ENCODE results near the gene MTHFD2L. TPM values are rescaled to one million over a fixed set of nuclear protein-coding genes. Genes with fewer than 3 reads are reported as not detected.

Gene MTHFD2L
- total RNA-seq, 1 donor from 2014 or later: 5.5 TPM

GRCh38 chr4:74293558-74293957 lies 135.6 kb downstream of the MTHFD2L start:
- no peak overlapping the region for H3K4me3 ChIP-seq (ENCODE audit: low read depth, low read length)
- peak; percentile 27 for DNase-seq (ENCODE audit: low read depth)
- no peak for TF ChIP-seq CTCF (conservative IDR thresholded peaks at IDR 0.05; ENCODE audit: low read depth, low read length)

- DNase-seq (ENCODE audit: low read depth): peak; percentile 29
- TF ChIP-seq CTCF (conservative IDR thresholded peaks at IDR 0.05; ENCODE audit: low read depth, low read length): no peak
- H3K4me3 ChIP-seq (ENCODE audit: low read depth, low read length): no peak overlapping the region
Observed at GRCh38 chr4:74294681-74295080, 136.8 kb downstream of the MTHFD2L start.

GRCh38 chr4:74297539-74297938 lies 139.6 kb downstream of the MTHFD2L start:
- no peak overlapping the region for H3K4me3 ChIP-seq (ENCODE audit: low read depth, low read length)
- no peak for TF ChIP-seq CTCF (conservative IDR thresholded peaks at IDR 0.05; ENCODE audit: low read depth, low read length)
- no peak for DNase-seq (ENCODE audit: low read depth)

GRCh38 chr4:74304095-74304625 lies 146.2 kb downstream of the MTHFD2L start:
- H3K4me3 ChIP-seq (ENCODE audit: low read depth, low read length): no peak overlapping the region
- no peak for TF ChIP-seq CTCF (conservative IDR thresholded peaks at IDR 0.05; ENCODE audit: low read depth, low read length)
- no peak for DNase-seq (ENCODE audit: low read depth)

GRCh38 chr4:74305000-74305399 lies 147.1 kb downstream of the MTHFD2L start:
- H3K4me3 ChIP-seq (ENCODE audit: low read depth, low read length): no peak overlapping the region
- TF ChIP-seq CTCF (conservative IDR thresholded peaks at IDR 0.05; ENCODE audit: low read depth, low read length): no peak
- DNase-seq (ENCODE audit: low read depth): no peak

GRCh38 chr4:74307170-74307569 lies 149.3 kb downstream of the MTHFD2L start:
- TF ChIP-seq CTCF (conservative IDR thresholded peaks at IDR 0.05; ENCODE audit: low read depth, low read length): no peak
- no peak overlapping the region for H3K4me3 ChIP-seq (ENCODE audit: low read depth, low read length)
- no peak for DNase-seq (ENCODE audit: low read depth)

- H3K4me3 ChIP-seq (ENCODE audit: low read depth, low read length): no peak within 1 kb of the TSS
- TF ChIP-seq CTCF (conservative IDR thresholded peaks at IDR 0.05; ENCODE audit: low read depth, low read length): no peak
- no peak for DNase-seq (ENCODE audit: low read depth)
Observed at GRCh38 chr4:74308215-74308614, 150.3 kb downstream of the MTHFD2L start, which contains the start of gene EPGN. Gene EPGN (plus strand): TSS chr4:74308470. CDS start chr4:74308534, 64 bp downstream.

Measured in epithelial cell of proximal tubule (primary cell).